HepG2 (cell line): ENCODE data around the gene UBTF. TPM values are rescaled to one million over a fixed set of nuclear protein-coding genes. Genes with fewer than 3 reads are reported as not detected.

Experiments used
- DBP ChIP-seq: sonication (generic); formaldehyde crosslinking; IDR thresholded peaks from 2 replicates; pipeline ENCODE4 v1.4.0; 2020; ENCODE audit warnings: missing genetic modification reagents; ENCODE audit errors: not compliant biosample characterization
- EZH2 ChIP-seq: conservative IDR thresholded peaks from 2 replicates; pipeline ENCODE4 v1.6.1; 2012; ENCODE audit warnings: mild to moderate bottlenecking, low read depth, low read length, moderate library complexity
- HNRNPUL1 ChIP-seq: fragments of 200-400 bp; formaldehyde crosslinking; IDR thresholded peaks from 2 replicates; pipeline ENCODE4 v1.6.1; 2017; ENCODE audit warnings: low read depth, mild to moderate bottlenecking, low read length, moderate library complexity
- ISX ChIP-seq: sonication (generic); formaldehyde crosslinking; conservative IDR thresholded peaks from 2 replicates; pipeline ENCODE4 v1.5.0; 2020; ENCODE audit warnings: missing genetic modification reagents
- KIAA2018 ChIP-seq: sonication (generic); formaldehyde crosslinking; IDR thresholded peaks from 2 replicates; pipeline ENCODE4 v1.5.0; 2020; ENCODE audit warnings: mild to moderate bottlenecking, missing genetic modification reagents, borderline replicate concordance
- MEF2D ChIP-seq: sonication (generic); formaldehyde crosslinking; IDR thresholded peaks from 2 replicates; pipeline ENCODE4 v1.5.1; 2020; ENCODE audit warnings: mild to moderate bottlenecking, missing genetic modification reagents
- PBX2 ChIP-seq: IDR thresholded peaks from 2 replicates; pipeline ENCODE4 v1.6.1; 2016; ENCODE audit warnings: control low read depth
- RCOR2 ChIP-seq: IDR thresholded peaks from 2 replicates; pipeline ENCODE4 v1.6.1; 2016; ENCODE audit warnings: missing biosample characterization, missing genetic modification reagents
- SAP130 ChIP-seq: IDR thresholded peaks from 2 replicates; pipeline ENCODE4 v1.6.1; 2016; ENCODE audit warnings: low read depth
- SIN3B ChIP-seq: fragments of 150-350 bp; IDR thresholded peaks from 2 replicates; pipeline ENCODE4 v1.6.1; 2014; ENCODE audit warnings: low read length
- SNAPC5 ChIP-seq: sonication (generic); formaldehyde crosslinking; IDR thresholded peaks from 2 replicates; pipeline ENCODE4 v1.8.1; 2023; ENCODE audit warnings: mild to moderate bottlenecking, missing genetic modification reagents, borderline replicate concordance
- ZFAT ChIP-seq: sonication (generic); formaldehyde crosslinking; conservative IDR thresholded peaks from 2 replicates; pipeline ENCODE4 v1.8.1; 2023; ENCODE audit warnings: missing genetic modification reagents, inconsistent platforms
- ZNF12 ChIP-seq: sonication (generic); formaldehyde crosslinking; IDR thresholded peaks from 2 replicates; pipeline ENCODE4 v1.5.0; 2020; ENCODE audit warnings: missing genetic modification reagents
- ZNF18 ChIP-seq: sonication (generic); formaldehyde crosslinking; IDR thresholded peaks from 2 replicates; pipeline ENCODE4 v1.8.0; 2022; ENCODE audit warnings: mild to moderate bottlenecking, missing genetic modification reagents; ENCODE audit not compliant: insufficient replicate concordance
- ZNF253 ChIP-seq: sonication (generic); formaldehyde crosslinking; IDR thresholded peaks from 2 replicates; pipeline ENCODE4 v1.8.0; 2022; ENCODE audit warnings: mild to moderate bottlenecking, missing genetic modification reagents, borderline replicate concordance
- ZNF44 ChIP-seq: sonication (generic); formaldehyde crosslinking; IDR thresholded peaks from 2 replicates; pipeline ENCODE4 v1.5.1; 2020; ENCODE audit warnings: mild to moderate bottlenecking, missing genetic modification reagents
- ZNF652 ChIP-seq: IDR thresholded peaks from 2 replicates; pipeline ENCODE4 v1.6.1; 2016; ENCODE audit warnings: low read depth, borderline replicate concordance
- ZSCAN22 ChIP-seq: sonication (generic); formaldehyde crosslinking; IDR thresholded peaks from 2 replicates; pipeline ENCODE4 v1.4.0; 2020; ENCODE audit warnings: mild to moderate bottlenecking, missing genetic modification reagents
- ZSCAN9 ChIP-seq: IDR thresholded peaks from 2 replicates; pipeline ENCODE4 v1.6.1; 2016; ENCODE audit warnings: borderline replicate concordance
- polyA plus RNA-seq, 8 experiments: library from polyadenylated mRNA; depleted of rRNA in 3 of 8; stranded (reverse) in 7 of 8; unstranded in 1 of 8; fragments of >200 nt; fragmentation: Illumina TruSeq in 4 of 8; extraction: Trizol in 4 of 8; gene quantifications; 2 replicates each; pipeline versions ENCODE4 v1.2.1 to v1.2.3, GENCODE V29; 2011 to 2016; ENCODE audit warnings: low read depth in 4 of 8, missing spikeins in 1 of 8, mixed read lengths in 1 of 8; ENCODE audit not compliant: insufficient read depth in 1 of 8
- total RNA-seq, 5 experiments: library from RNA; depleted of rRNA; stranded (reverse); fragments of >200 nt; fragmentation: Illumina TruSeq; extraction: Trizol; gene quantifications; 2 replicates each; pipeline ENCODE4 v1.2.3, GENCODE V29; 2016; ENCODE audit warnings: low read depth in 1 of 5

UBTF gene
- total and polyA plus RNA-seq, 2 of the 13 experiments (the other 11 are each of a cell fraction or from before 2014, with no cell fraction given), result 15.2 to 60.9 TPM

GRCh38 chr17:44170499-44171201 is 48.8 kb downstream of the UBTF start, which contains the start of gene ASB16 (continued):
- TF ChIP-seq ISX (CRISPR knock-in tag) (no peak), ZSCAN9 (CRISPR knock-in tag) (no peak), PBX2 (CRISPR knock-in tag) (no peak), ZNF44 (no peak; the same call in 1 of the 2 replicates), ZNF652 (no peak), RCOR2 (no peak), ZNF253 (CRISPR knock-in tag) (no peak), SIN3B (no peak), ZNF18 (CRISPR knock-in tag) (no peak), ZNF12 (CRISPR knock-in tag) (no peak), DBP (CRISPR knock-in tag) (no peak), HNRNPUL1 (no peak), ZSCAN22 (CRISPR knock-in tag) (no peak), MEF2D (peak; percentile 99), ZFAT (CRISPR knock-in tag) (no peak), SNAPC5 (CRISPR knock-in tag) (no peak), SAP130 (CRISPR knock-in tag) (peak; percentile 45), EZH2 (no peak), KIAA2018 (CRISPR knock-in tag) (no peak)
